Kidney glomerular epithelial cell (primary cell): ENCODE data around the gene UBXN11.
"Not testable (repeated sequence)": the region's sequence is repeated elsewhere in the genome, so short reads cannot be mapped to it uniquely, and the experiment has no call there.

Experiments
- DNase-seq: peaks from one replicate; lab custom pipeline; 2025; lab: John Stamatoyannopoulos, UW

Gene UBXN11

GRCh38 chr1:26305667-26306289 lies 658 bp downstream of the UBXN11 start:
- no peak for DNase-seq

- DNase-seq: peak; percentile 19
Observed at GRCh38 chr1:26302733-26303405, 3.6 kb downstream of the UBXN11 start.

GRCh38 chr1:26300578-26301275 lies 5.7 kb downstream of the UBXN11 start:
- DNase-seq: no peak

- no peak for DNase-seq
Observed at GRCh38 chr1:26297791-26298124, 8.7 kb downstream of the UBXN11 start.

- DNase-seq: no peak
Observed at GRCh38 chr1:26297057-26297790, 9.2 kb downstream of the UBXN11 start.

GRCh38 chr1:26296340-26297056 lies 9.9 kb downstream of the UBXN11 start:
- no peak for DNase-seq

- no peak for DNase-seq
Observed at GRCh38 chr1:26295194-26296138, 11.0 kb downstream of the UBXN11 start.

GRCh38 chr1:26293911-26294463 lies 12.4 kb downstream of the UBXN11 start:
- no peak for DNase-seq

GRCh38 chr1:26292735-26293134 lies 13.7 kb downstream of the UBXN11 start:
- DNase-seq: not testable (repeated sequence)

GRCh38 chr1:26291939-26292338 lies 14.5 kb downstream of the UBXN11 start:
- DNase-seq: no peak

GRCh38 chr1:26291433-26291832 lies 15.0 kb downstream of the UBXN11 start:
- no peak for DNase-seq

GRCh38 chr1:26290882-26291261 lies 15.6 kb downstream of the UBXN11 start:
- no peak for DNase-seq

GRCh38 chr1:26290122-26290881 lies 16.1 kb downstream of the UBXN11 start:
- DNase-seq: no peak

GRCh38 chr1:26289158-26290059 lies 17.0 kb downstream of the UBXN11 start:
- DNase-seq: no peak

- DNase-seq: no peak
Observed at GRCh38 chr1:26288311-26288941, 18.0 kb downstream of the UBXN11 start.

GRCh38 chr1:26287811-26288210 lies 18.6 kb downstream of the UBXN11 start:
- DNase-seq: no peak

GRCh38 chr1:26287033-26287711 lies 19.3 kb downstream of the UBXN11 start:
- DNase-seq: no peak

- no peak for DNase-seq
Observed at GRCh38 chr1:26286064-26286416, 20.4 kb downstream of the UBXN11 start.
